Gastroesophageal sphincter (tissue), 4 donors: ENCODE measurements around the gene LIMA1. TPM values are rescaled to one million over a fixed set of nuclear protein-coding genes. Genes with fewer than 3 reads are reported as not detected.

Source experiments
- ATAC-seq: fragments of 150-250 bp; one replicate; pipeline ENCODE4 v1.9.1; 2016; ENCODE audit warnings: mild to moderate bottlenecking, moderate library complexity
- H3K27ac ChIP-seq, 4 donors: fragments of 200-600 bp; sonication (generic) in 3 of 4; 1 replicate in 3 of 4; 2 replicates in 1 of 4; pipeline ENCODE4 v1.5.1; 2016 to 2019
- H3K27me3 ChIP-seq: fragments of 200-600 bp; sonication (generic); one replicate; pipeline ENCODE4 v1.5.1; 2019
- H3K36me3 ChIP-seq, 2 donors: fragments of 200-600 bp; sonication (generic); one replicate each; pipeline ENCODE4 v1.5.1; 2019; ENCODE audit warnings: control low read depth in 1 of 2
- H3K4me1 ChIP-seq, 3 donors: fragments of 200-600 bp; sonication (generic); 1 replicate in 2 of 3; 2 replicates in 1 of 3; pipeline ENCODE4 v1.5.1; 2016 to 2019; ENCODE audit warnings: control low read depth in 2 of 3
- H3K4me3 ChIP-seq, 2 donors: fragments of 200-600 bp; sonication (generic); one replicate each; pipeline ENCODE4 v1.5.1; 2019; ENCODE audit warnings: mild to moderate bottlenecking in 1 of 2, moderate library complexity in 1 of 2
- H3K9me3 ChIP-seq, 3 donors: fragments of 200-600 bp; sonication (generic); one replicate each; pipeline ENCODE4 v1.5.1; 2017 to 2019; ENCODE audit warnings: control low read depth in 2 of 3
- EP300 ChIP-seq: sonication (generic); formaldehyde crosslinking; IDR thresholded peaks from one replicate; pipeline ENCODE4 v1.6.1; 2017; ENCODE audit warnings: antibody characterized with exemption, mild to moderate bottlenecking
- POLR2A ChIP-seq, 2 donors: fragments of 450-650 bp; IDR thresholded peaks; one replicate each; pipeline ENCODE4 v1.6.1; 2017; ENCODE audit warnings: antibody characterized with exemption in 2 of 2, mild to moderate bottlenecking in 2 of 2, moderate library complexity in 1 of 2
- POLR2AphosphoS5 ChIP-seq: sonication (generic); formaldehyde crosslinking; IDR thresholded peaks from one replicate; pipeline ENCODE4 v1.6.1; 2017; ENCODE audit warnings: antibody characterized with exemption
- WGBS, 2 donors: methylation state at CpG; one replicate each; pipeline ENCODE4 v1.1.5; 2018; ENCODE audit warnings: low coverage in 1 of 2; 5-methylcytosine and 5-hydroxymethylcytosine counted together
- total RNA-seq, 4 donors: library from RNA; depleted of rRNA; stranded (reverse); fragments of >200 nt; gene quantifications; one replicate each; pipeline ENCODE4 v1.1.0, GENCODE V29; 2016
- TF ChIP-seq, protein P1 (sequence below), 4 experiments: fragments of 200-600 bp in 2 of 4; fragments of 450-650 bp in 2 of 4; sonication (generic) in 1 of 4; IDR thresholded peaks; one replicate each; pipeline ENCODE4 v1.5.1; 2017 to 2019; ENCODE audit warnings: antibody characterized with exemption in 4 of 4, mild to moderate bottlenecking in 2 of 4, moderate library complexity in 2 of 4

LIMA1 gene
- total RNA-seq, 4 donors from 2014 or later, result 27.6 to 91.3 (median 64.6) TPM

DNA sequence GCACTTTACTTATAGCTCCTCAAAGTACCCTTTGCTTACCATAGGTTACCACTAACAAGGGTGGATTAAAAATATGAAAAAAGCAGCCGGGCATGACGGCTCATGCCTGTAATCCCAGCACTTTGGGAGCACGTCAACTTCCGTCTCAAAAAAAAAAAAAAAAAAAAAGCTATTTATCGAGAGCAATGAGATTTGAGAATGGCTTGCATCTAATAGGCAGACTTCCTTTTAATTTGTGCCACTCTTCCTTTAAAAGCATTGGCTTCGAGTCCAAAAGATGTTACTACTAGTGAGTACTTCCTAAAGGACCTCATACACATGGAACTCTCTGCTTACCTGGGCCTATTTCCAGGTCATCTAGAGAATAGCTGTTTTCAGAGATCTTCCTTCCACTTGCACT, 77.7 kb downstream of the LIMA1 start:
- WGBS, 2 donors, result 78 to 94% methylated on average over 4 to 6 of the region's 6 CpGs

DNA sequence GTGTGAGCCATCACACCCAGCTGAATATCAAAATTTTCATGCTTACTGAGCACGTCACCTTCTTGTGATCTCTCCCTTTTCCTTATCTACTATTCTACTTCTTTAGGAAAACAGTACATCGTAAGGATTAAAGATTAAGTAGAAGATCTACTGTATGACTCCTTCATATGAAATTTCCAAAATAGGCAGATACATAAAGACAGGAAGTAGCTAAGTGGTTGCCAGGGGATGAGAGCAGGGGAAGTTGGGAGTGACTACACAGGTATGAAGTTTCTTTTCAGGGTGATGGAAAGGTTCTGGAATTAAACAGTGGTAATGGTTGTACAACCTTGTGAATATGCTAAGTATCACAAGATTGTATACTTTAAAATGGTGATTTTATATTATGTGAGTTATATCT, 79.6 kb downstream of the LIMA1 start:
- no peak for ATAC-seq
- H3K36me3 ChIP-seq, result peaks cover 0 to 86% of the 10 kb centered on the region in 2 donors

More for the DNA sequence above, 77.7 kb downstream of the LIMA1 start:
- no peak for ATAC-seq
- Histone ChIP-seq H3K36me3 (peaks cover 0 to 66% of the 10 kb centered on the region in 2 donors), H3K9me3 (no peaks in the 10 kb centered on the region), H3K27me3 (no peaks in the 10 kb centered on the region), H3K4me1 (no peaks in the 10 kb centered on the region), H3K27ac (no peak overlapping the region), H3K4me3 (no peak overlapping the region)
- no peak for TF ChIP-seq EP300
- TF ChIP-seq, protein P1, sequence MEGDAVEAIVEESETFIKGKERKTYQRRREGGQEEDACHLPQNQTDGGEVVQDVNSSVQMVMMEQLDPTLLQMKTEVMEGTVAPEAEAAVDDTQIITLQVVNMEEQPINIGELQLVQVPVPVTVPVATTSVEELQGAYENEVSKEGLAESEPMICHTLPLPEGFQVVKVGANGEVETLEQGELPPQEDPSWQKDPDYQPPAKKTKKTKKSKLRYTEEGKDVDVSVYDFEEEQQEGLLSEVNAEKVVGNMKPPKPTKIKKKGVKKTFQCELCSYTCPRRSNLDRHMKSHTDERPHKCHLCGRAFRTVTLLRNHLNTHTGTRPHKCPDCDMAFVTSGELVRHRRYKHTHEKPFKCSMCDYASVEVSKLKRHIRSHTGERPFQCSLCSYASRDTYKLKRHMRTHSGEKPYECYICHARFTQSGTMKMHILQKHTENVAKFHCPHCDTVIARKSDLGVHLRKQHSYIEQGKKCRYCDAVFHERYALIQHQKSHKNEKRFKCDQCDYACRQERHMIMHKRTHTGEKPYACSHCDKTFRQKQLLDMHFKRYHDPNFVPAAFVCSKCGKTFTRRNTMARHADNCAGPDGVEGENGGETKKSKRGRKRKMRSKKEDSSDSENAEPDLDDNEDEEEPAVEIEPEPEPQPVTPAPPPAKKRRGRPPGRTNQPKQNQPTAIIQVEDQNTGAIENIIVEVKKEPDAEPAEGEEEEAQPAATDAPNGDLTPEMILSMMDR (IDR thresholded peaks at IDR 0.05), result no peak
- no peak for TF ChIP-seq POLR2A (IDR thresholded peaks at IDR 0.05)
- TF ChIP-seq POLR2AphosphoS5, result no peak

DNA sequence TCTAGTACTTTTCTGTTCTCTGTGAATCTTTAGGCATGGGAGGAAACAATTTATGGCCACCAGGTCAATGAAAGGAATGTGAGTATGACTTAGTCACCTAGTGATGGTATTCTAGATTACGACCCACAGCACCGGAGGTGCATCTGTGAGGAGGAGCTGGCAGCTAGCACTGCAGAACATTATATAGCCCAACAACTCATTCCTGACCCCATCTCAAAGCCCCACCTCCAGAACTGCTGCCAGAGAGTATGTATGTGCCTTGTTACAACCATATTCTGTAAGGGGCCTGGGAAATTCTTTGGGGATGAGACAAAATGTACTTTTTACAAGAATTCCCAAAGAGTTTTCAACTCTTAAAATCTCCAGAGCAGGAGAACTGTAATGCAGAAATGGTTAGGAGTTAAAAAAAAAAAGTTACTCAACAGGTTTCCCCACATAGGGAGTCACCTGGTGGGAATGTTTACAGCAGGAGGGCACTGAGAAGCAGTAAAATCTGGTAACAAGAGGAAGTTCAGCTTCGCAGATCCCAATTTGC, 81.3 kb downstream of the LIMA1 start:
- H3K27me3 ChIP-seq, result no peaks in the 10 kb centered on the region
- H3K4me1 ChIP-seq, result no peaks in the 10 kb centered on the region
- 78 to 100% methylated on average over 1 to 2 of the region's 3 CpGs for WGBS, 2 donors
- no peaks in the 10 kb centered on the region for H3K9me3 ChIP-seq
- no peak overlapping the region for H3K27ac ChIP-seq
- no peak for ATAC-seq
- H3K36me3 ChIP-seq, result peaks cover 0 to 97% of the 10 kb centered on the region in 2 donors
- H3K4me3 ChIP-seq, result no peak overlapping the region
- TF ChIP-seq EP300, result no peak
- TF ChIP-seq POLR2AphosphoS5, result no peak
- TF ChIP-seq, protein P1 (IDR thresholded peaks at IDR 0.05), result no peak
- no peak for TF ChIP-seq POLR2A (IDR thresholded peaks at IDR 0.05)

More for the DNA sequence above, 79.6 kb downstream of the LIMA1 start:
- TF ChIP-seq, protein P1 (IDR thresholded peaks at IDR 0.05), result no peak
- TF ChIP-seq EP300, result no peak
- TF ChIP-seq POLR2A (IDR thresholded peaks at IDR 0.05), result no peak
- no peak for TF ChIP-seq POLR2AphosphoS5
- H3K4me3 ChIP-seq, result no peak overlapping the region
- H3K27me3 ChIP-seq, result no peaks in the 10 kb centered on the region
- H3K27ac ChIP-seq, result no peak overlapping the region
- WGBS, 2 donors, result 82 to 100% methylated on average over 1 to 2 of the region's 2 CpGs
- H3K9me3 ChIP-seq, result no peaks in the 10 kb centered on the region
- no peaks in the 10 kb centered on the region for H3K4me1 ChIP-seq

DNA sequence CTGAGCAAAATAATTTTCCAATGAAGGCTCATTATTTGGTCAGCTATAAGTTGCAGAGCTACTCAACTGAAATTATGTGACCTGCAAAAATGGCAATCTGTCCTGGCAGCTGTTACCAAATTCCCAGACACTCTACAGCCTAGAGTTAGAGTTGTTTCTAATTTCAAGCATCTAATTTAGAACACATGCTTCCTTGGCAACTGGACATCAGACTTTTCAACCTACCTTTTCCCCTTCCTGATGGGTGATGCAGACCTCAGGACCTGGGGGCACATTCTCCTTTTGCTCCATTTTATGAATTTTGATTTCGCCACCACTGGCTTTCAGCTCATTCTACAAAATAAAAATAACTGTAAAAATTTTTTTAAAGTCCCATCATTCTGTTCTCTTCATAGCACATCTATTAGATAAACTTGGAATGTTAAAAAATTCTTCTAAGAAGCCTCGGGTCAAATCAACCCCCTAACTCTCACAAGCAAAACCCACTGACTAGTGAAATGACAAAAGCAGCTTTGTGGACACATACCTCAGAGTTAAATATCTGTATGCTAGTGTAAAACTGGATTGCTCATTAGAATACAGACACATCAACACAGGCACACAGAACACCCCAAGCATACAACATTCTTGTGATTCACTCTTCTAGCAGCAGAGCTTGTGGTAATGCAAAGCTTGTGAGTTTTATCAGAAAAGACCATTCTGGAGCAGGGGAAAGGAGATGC, 82.6 kb downstream of the LIMA1 start:
- Histone ChIP-seq H3K4me1 (no peaks in the 10 kb centered on the region), H3K9me3 (no peaks in the 10 kb centered on the region), H3K27ac (no peak overlapping the region), H3K4me3 (no peak overlapping the region), H3K36me3 (peaks cover 0 to 90% of the 10 kb centered on the region in 2 donors), H3K27me3 (no peaks in the 10 kb centered on the region)
- TF ChIP-seq, protein P1 (IDR thresholded peaks at IDR 0.05), result no peak
- no peak for ATAC-seq
- 86 to 100% methylated on average over 1 to 2 of the region's 2 CpGs for WGBS, 2 donors

DNA sequence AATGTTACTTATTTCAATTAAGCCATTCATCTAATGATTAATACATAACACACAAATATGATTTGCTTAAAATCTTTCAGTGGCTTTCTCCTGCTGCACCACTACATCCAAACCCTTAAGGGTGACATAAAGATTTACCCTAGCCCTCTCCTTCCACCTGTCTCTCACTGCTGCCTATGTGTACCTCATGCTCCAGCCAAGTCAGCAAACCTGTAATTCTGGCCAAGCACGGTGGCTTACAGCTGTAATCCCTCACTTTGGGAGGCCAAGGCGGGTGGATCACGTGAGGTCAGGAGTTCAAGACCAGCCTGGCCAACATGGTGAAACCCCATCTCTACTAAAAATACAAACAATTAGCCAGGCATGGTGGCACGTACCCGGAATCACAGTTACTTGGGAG, 84.5 kb downstream of the LIMA1 start:
- no peak overlapping the region for H3K4me3 ChIP-seq
- H3K27me3 ChIP-seq, result no peaks in the 10 kb centered on the region
- H3K9me3 ChIP-seq, result no peaks in the 10 kb centered on the region
- peaks cover 0 to 90% of the 10 kb centered on the region in 2 donors for H3K36me3 ChIP-seq
- no peak overlapping the region for H3K27ac ChIP-seq
- TF ChIP-seq EP300 (no peak), POLR2A (IDR thresholded peaks at IDR 0.05) (no peak), POLR2AphosphoS5 (no peak)
- TF ChIP-seq, protein P1 (IDR thresholded peaks at IDR 0.05), result no peak
- no peaks in the 10 kb centered on the region for H3K4me1 ChIP-seq
- 75 to 81% methylated on average over 1 to 3 of the region's 5 CpGs for WGBS, 2 donors
- ATAC-seq, result no peak
